ENCODE measurements around the gene TMEM130. TPM values are rescaled to one million over a fixed set of nuclear protein-coding genes. Genes with fewer than 3 reads are reported as not detected.

TMEM130 gene
- polyA plus RNA-seq, 1 donor from 2014 or later = 12.3 TPM

DNA sequence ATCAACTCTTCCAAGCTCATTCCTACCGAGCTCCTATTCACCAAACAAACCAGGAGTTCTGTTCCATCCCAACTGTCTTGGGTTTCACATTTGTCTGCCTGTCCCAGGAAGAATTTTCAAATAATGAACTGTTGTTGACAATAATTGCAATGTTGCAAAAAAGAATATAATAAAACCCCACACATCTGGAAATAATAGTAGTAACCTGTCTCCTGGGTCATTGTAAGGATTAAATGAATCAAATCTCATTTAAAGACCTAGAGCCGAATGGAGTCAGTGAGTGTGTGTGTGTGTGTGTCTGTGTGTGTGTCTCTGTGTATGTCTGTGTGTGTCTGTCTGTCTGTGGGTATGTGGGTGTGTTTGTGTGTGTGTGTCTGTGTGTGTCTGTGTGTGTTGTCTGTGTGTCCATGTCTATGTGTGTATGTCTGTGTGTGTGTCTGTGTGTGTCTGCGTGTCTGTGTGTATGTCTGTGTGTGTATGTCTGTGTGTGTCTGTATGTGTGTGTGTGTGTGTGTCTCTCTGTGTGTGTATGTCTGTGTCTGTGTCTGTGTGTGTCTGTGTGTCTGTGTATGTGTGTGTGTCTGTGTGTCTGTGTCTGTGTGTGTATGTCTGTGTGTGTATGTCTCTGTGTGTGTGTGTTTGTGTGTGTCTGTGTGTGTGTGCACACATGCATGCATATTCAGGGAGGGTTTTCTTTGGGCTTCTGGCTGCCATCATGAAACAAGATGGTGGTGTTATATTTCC lies 52.7 kb downstream of the TMEM130 start:
- Histone ChIP-seq H3K79me2 (replicated peaks; ENCODE audit: insufficient read depth, low read length) (no peaks in the 10 kb centered on the region), H3K9me2 (ENCODE audit: insufficient read depth, low read length) (no peaks in the 10 kb centered on the region), H3K4me2 (ENCODE audit: low read length) (no peak overlapping the region), H4K20me1 (ENCODE audit: insufficient read depth) (no peaks in the 10 kb centered on the region), H3K27ac (ENCODE audit: low read length) (no peak overlapping the region), H3K4me3 (ENCODE audit: low read length) (no peak overlapping the region), H2AFZ (ENCODE audit: low read depth, low read length) (no peak overlapping the region), H3F3A (ENCODE audit: insufficient read depth, low read length, poor library complexity, severe bottlenecking) (no peaks in the 10 kb centered on the region), H3K36me3 (ENCODE audit: insufficient read depth, low read length) (no peaks in the 10 kb centered on the region), H3K27me3 (ENCODE audit: insufficient read depth, low read depth, low read length) (no peaks in the 10 kb centered on the region), H3K9me3 (ENCODE audit: low read length) (no peaks in the 10 kb centered on the region), H3K9ac (ENCODE audit: low read length) (no peak overlapping the region)
- no peak for TF ChIP-seq RAD21 (conservative IDR thresholded peaks at IDR 0.05)
- TF ChIP-seq, protein P1, sequence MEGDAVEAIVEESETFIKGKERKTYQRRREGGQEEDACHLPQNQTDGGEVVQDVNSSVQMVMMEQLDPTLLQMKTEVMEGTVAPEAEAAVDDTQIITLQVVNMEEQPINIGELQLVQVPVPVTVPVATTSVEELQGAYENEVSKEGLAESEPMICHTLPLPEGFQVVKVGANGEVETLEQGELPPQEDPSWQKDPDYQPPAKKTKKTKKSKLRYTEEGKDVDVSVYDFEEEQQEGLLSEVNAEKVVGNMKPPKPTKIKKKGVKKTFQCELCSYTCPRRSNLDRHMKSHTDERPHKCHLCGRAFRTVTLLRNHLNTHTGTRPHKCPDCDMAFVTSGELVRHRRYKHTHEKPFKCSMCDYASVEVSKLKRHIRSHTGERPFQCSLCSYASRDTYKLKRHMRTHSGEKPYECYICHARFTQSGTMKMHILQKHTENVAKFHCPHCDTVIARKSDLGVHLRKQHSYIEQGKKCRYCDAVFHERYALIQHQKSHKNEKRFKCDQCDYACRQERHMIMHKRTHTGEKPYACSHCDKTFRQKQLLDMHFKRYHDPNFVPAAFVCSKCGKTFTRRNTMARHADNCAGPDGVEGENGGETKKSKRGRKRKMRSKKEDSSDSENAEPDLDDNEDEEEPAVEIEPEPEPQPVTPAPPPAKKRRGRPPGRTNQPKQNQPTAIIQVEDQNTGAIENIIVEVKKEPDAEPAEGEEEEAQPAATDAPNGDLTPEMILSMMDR (IDR thresholded peaks at IDR 0.05; ENCODE audit: poor library complexity, severe bottlenecking) = no peak
- no peak for TF ChIP-seq SMC3 (conservative IDR thresholded peaks at IDR 0.05; ENCODE audit: poor library complexity)
- no peak for TF ChIP-seq MXI1 (conservative IDR thresholded peaks at IDR 0.05; ENCODE audit: poor library complexity, severe bottlenecking)
- TF ChIP-seq EP300 (conservative IDR thresholded peaks at IDR 0.05; ENCODE audit: poor library complexity, severe bottlenecking) = no peak
- TF ChIP-seq TAF1 (IDR thresholded peaks at IDR 0.05; ENCODE audit: low read depth) = no peak
- no peak for TF ChIP-seq EZH2 (IDR thresholded peaks at IDR 0.05; ENCODE audit: borderline replicate concordance, insufficient read depth, low read length, poor library complexity, severe bottlenecking)
- no peak for TF ChIP-seq POLR2AphosphoS5 (IDR thresholded peaks at IDR 0.05)
- TF ChIP-seq REST (IDR thresholded peaks at IDR 0.05; ENCODE audit: borderline replicate concordance) = no peak

DNA sequence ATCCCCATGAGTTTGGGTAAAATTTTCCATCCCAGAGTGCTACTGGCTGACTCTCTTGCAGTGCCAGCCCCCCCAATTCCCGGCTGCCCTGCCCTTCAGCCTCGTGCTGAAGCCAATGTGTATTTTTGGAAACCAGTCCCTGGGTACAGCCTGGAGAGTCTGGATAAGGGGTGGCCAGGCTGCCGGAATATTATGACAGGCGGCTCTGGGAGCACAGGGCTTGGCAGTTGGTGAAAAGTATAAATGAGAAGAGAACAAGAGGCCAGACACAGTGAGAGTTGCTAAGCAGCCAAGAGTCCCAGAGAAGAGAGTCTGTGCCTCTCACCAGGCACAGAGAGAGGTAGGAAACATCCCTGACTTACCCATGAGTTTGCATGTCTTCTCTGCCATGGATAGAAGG lies 53.6 kb downstream of the TMEM130 start:
- H3K9ac ChIP-seq (ENCODE audit: low read length) = no peak overlapping the region
- TF ChIP-seq TAF1 (IDR thresholded peaks at IDR 0.05; ENCODE audit: low read depth) (no peak), SMC3 (conservative IDR thresholded peaks at IDR 0.05; ENCODE audit: poor library complexity) (no peak), POLR2AphosphoS5 (IDR thresholded peaks at IDR 0.05) (no peak), RAD21 (conservative IDR thresholded peaks at IDR 0.05) (no peak)
- H3K27me3 ChIP-seq (ENCODE audit: insufficient read depth, low read depth, low read length) = no peaks in the 10 kb centered on the region
- no peaks in the 10 kb centered on the region for H3K9me2 ChIP-seq (ENCODE audit: insufficient read depth, low read length)
- H3K4me2 ChIP-seq (ENCODE audit: low read length) = no peak overlapping the region
- H3K4me3 ChIP-seq (ENCODE audit: low read length) = no peak overlapping the region
- no peaks in the 10 kb centered on the region for H3F3A ChIP-seq (ENCODE audit: insufficient read depth, low read length, poor library complexity, severe bottlenecking)
- no peaks in the 10 kb centered on the region for H3K36me3 ChIP-seq (ENCODE audit: insufficient read depth, low read length)
- no peak overlapping the region for H3K27ac ChIP-seq (ENCODE audit: low read length)
- no peaks in the 10 kb centered on the region for H4K20me1 ChIP-seq (ENCODE audit: insufficient read depth)
- no peak overlapping the region for H2AFZ ChIP-seq (ENCODE audit: low read depth, low read length)
- H3K9me3 ChIP-seq (ENCODE audit: low read length) = no peaks in the 10 kb centered on the region
- no peaks in the 10 kb centered on the region for H3K79me2 ChIP-seq (replicated peaks; ENCODE audit: insufficient read depth, low read length)

Data from neural cell (in vitro differentiated cells).